Adrenal gland (tissue), 5 donors: ENCODE measurements around the gene PLGRKT.
"Not testable (repeated sequence)": the region's sequence is repeated elsewhere in the genome, so short reads cannot be mapped to it uniquely, and the experiment has no call there.

Experiments used
- CTCF ChIP-seq, 6 experiments: fragments of 450-650 bp in 4 of 6; fragments of 200-600 bp in 2 of 6; sonication (generic) in 1 of 6; IDR thresholded peaks; 1 replicate in 5 of 6; 2 replicates in 1 of 6; pipeline versions ENCODE4 v1.5.1 to v1.8.0; 2016 to 2021; ENCODE audit warnings: antibody characterized with exemption in 6 of 6, mild to moderate bottlenecking in 2 of 6, moderate library complexity in 1 of 6
- POLR2A ChIP-seq, 2 donors: fragments of 450-650 bp; IDR thresholded peaks; one replicate each; pipeline ENCODE4 v1.6.1; 2017; ENCODE audit warnings: antibody characterized with exemption in 2 of 2, mild to moderate bottlenecking in 2 of 2, moderate library complexity in 1 of 2
- donor health status: DM: no; HTN: no; CAD: no.

- not testable (repeated sequence) for TF ChIP-seq CTCF, POLR2A (IDR thresholded peaks at IDR 0.05)
These were observed 98.4 kb downstream of the PLGRKT start, which contains the start of gene RLN1 for GRCh38 chr9:5338992-5339981.
